ENCODE results near the gene ITGBL1.

ITGBL1 gene

GRCh38 chr13:101757446-101758039 is 305.1 kb downstream of the ITGBL1 start:
- Mint-ChIP-seq H3K4me3 (no peak overlapping the region), H3K27me3 (peaks cover 1 to 29% of the 10 kb centered on the region in 2 donors), H3K9me3 (no peaks in the 10 kb centered on the region), H3K36me3 (ENCODE audit: insufficient read depth) (peaks cover 3% of the 10 kb centered on the region), H3K4me1 (ENCODE audit: low read depth in 2 of 2) (no peaks in the 10 kb centered on the region), H3K27ac (no peak overlapping the region)
- ATAC-seq (replicated peaks) (peak; percentile 64), DNase-seq (no peak)

- H3K27ac Mint-ChIP-seq = no peak overlapping the region
- peaks cover 3% of the 10 kb centered on the region for H3K36me3 Mint-ChIP-seq (ENCODE audit: insufficient read depth)
- H3K4me3 Mint-ChIP-seq = no peak overlapping the region
- H3K4me1 Mint-ChIP-seq (ENCODE audit: low read depth in 2 of 2) = no peaks in the 10 kb centered on the region
- H3K9me3 Mint-ChIP-seq = no peaks in the 10 kb centered on the region
- H3K27me3 Mint-ChIP-seq = peaks cover 20 to 30% of the 10 kb centered on the region in 2 donors
- ATAC-seq (replicated peaks) = no peak
- DNase-seq = no peak
Measured at GRCh38 chr13:101763191-101763590, 310.7 kb downstream of the ITGBL1 start.

Measured in effector memory CD8-positive, alpha-beta T cell (primary cell).